ENCODE data around the gene FECH. TPM values are rescaled to one million over a fixed set of nuclear protein-coding genes. Genes with fewer than 3 reads are reported as not detected.

The FECH gene
- total RNA-seq, 1 experiment from 2014 or later: 24.1 TPM

DNA sequence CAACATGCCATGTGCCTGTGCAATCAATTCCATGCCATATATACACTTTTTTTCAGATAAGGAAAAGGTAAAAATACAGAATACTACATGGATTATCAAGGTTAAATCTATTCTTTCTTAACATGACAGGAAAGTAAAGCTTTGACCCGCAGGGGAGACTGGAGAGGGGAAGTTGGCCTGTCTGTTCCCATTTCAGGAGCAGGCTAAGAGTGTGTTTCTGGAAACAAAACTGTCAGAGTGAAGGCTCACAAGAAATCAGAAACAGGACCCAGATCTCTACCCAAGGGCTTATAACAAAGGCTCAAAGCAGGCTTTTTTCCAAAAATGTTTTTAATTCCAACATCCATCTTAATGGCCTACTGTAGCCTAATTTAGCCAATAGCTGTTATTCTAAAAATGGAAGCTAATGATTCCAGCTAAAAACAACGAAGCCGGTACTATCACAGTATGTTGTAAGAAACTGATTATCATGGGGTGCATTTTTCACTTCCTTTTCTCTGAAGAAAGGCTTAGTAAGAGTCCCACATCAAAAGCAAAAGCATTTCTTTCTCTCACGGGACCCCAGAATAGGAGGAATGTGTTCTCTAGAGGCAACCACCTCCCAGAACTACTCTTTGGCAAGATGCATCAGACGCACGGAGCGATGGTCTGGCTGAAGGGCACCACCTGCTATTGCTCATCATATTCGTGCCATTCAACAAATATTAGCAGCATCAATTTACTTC lies 41.4 kb downstream of the FECH start:
- no peak overlapping the region for H4K8ac ChIP-seq (replicated peaks; ENCODE audit: insufficient read length, low read depth, low read length)
- no peaks in the 10 kb centered on the region; a peak in 2 of 7 replicates for H3K36me3 Mint-ChIP-seq (ENCODE audit: insufficient read depth in 1 of 3, low read depth in 3 of 3)

More for the DNA sequence above, 41.4 kb downstream of the FECH start:
- Histone ChIP-seq H2BK15ac (ENCODE audit: low read depth, low read length) (no peak overlapping the region), H3K56ac (ENCODE audit: insufficient read length, low read depth, low read length) (no peak overlapping the region), H3K23me2 (ENCODE audit: insufficient read length, low read depth, low read length, poor library complexity, severe bottlenecking) (no peaks in the 10 kb centered on the region), H2BK20ac (ENCODE audit: low read depth, low read length, poor library complexity, severe bottlenecking) (no peak overlapping the region), H2AFZ (ENCODE audit: low read length) (no peak overlapping the region), H3K18ac (ENCODE audit: insufficient read length, low read depth, low read length) (no peak overlapping the region), H3K23ac (ENCODE audit: insufficient read length, low read depth, low read length) (no peak overlapping the region), H3K4ac (ENCODE audit: low read depth, low read length) (no peak overlapping the region), H3K9me3 (ENCODE audit: control insufficient read depth, low read depth, low read length) (no peaks in the 10 kb centered on the region), H2BK120ac (ENCODE audit: low read depth, low read length, poor library complexity, severe bottlenecking) (no peak overlapping the region), H3K4me2 (ENCODE audit: insufficient read depth, insufficient read length, low read length) (no peak overlapping the region), H4K5ac (ENCODE audit: insufficient read length, low read depth, low read length) (no peak overlapping the region), H3K14ac (ENCODE audit: insufficient read depth, low read length) (no peak overlapping the region), H2BK5ac (ENCODE audit: insufficient read length, low read length) (no peak overlapping the region), H3T11ph (ENCODE audit: low read length) (no peak overlapping the region), H4K91ac (ENCODE audit: insufficient read length, low read depth, low read length) (no peak overlapping the region), H3K79me2 (ENCODE audit: insufficient read depth, low read length) (no peaks in the 10 kb centered on the region), H3K4me1 (ENCODE audit: insufficient read depth, low read length) (no peaks in the 10 kb centered on the region), H3K27ac (ENCODE audit: insufficient read length, low read depth, low read length) (no peak overlapping the region), H2BK12ac (ENCODE audit: insufficient read length, low read depth, low read length) (no peak overlapping the region), H3K9ac (ENCODE audit: extremely low read depth, insufficient read length, low read length) (no peak overlapping the region), H2AK5ac (ENCODE audit: insufficient read length, low read length) (no peak overlapping the region), H3K27me3 (ENCODE audit: insufficient read depth, low read length) (no peaks in the 10 kb centered on the region), H4K20me1 (ENCODE audit: control insufficient read depth, insufficient read depth, insufficient read length) (no peaks in the 10 kb centered on the region), H3K79me1 (ENCODE audit: insufficient read depth, low read depth, low read length, poor library complexity, severe bottlenecking) (no peaks in the 10 kb centered on the region)
- no peak overlapping the region for H3K4me3 Mint-ChIP-seq
- H3K4me1 Mint-ChIP-seq: peaks cover 9 to 13% of the 10 kb centered on the region in 2 experiments
- TF ChIP-seq, protein P1, sequence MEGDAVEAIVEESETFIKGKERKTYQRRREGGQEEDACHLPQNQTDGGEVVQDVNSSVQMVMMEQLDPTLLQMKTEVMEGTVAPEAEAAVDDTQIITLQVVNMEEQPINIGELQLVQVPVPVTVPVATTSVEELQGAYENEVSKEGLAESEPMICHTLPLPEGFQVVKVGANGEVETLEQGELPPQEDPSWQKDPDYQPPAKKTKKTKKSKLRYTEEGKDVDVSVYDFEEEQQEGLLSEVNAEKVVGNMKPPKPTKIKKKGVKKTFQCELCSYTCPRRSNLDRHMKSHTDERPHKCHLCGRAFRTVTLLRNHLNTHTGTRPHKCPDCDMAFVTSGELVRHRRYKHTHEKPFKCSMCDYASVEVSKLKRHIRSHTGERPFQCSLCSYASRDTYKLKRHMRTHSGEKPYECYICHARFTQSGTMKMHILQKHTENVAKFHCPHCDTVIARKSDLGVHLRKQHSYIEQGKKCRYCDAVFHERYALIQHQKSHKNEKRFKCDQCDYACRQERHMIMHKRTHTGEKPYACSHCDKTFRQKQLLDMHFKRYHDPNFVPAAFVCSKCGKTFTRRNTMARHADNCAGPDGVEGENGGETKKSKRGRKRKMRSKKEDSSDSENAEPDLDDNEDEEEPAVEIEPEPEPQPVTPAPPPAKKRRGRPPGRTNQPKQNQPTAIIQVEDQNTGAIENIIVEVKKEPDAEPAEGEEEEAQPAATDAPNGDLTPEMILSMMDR (conservative IDR thresholded peaks at IDR 0.05): no peak
- H3K9me3 Mint-ChIP-seq: no peaks in the 10 kb centered on the region; a peak in 1 of 5 replicates
- no peaks in the 10 kb centered on the region for H3K27me3 Mint-ChIP-seq (ENCODE audit: low read depth)
- WGBS (ENCODE audit: extremely low coverage, insufficient read length, low lambda C conversion rate): no CpG with 5 or more reads among the region's 8 CpGs
- DNase-seq: no peak
- H3K27ac Mint-ChIP-seq: no peak overlapping the region

Data from H9 (cell line).